GM18498 (cell line): ENCODE measurements around the gene ACD.
A peak's percentile ranks its signal among the peaks of the same experiment; 100 is the strongest.

Source experiments
- ATAC-seq: cut with Tn5 transposase; IDR thresholded peaks from one replicate; pipeline ENCODE4 v1.9.1; 2021; ENCODE audit warnings: mild to moderate bottlenecking, moderate library complexity; ENCODE audit not compliant: unreplicated experiment

The ACD gene

DNA sequence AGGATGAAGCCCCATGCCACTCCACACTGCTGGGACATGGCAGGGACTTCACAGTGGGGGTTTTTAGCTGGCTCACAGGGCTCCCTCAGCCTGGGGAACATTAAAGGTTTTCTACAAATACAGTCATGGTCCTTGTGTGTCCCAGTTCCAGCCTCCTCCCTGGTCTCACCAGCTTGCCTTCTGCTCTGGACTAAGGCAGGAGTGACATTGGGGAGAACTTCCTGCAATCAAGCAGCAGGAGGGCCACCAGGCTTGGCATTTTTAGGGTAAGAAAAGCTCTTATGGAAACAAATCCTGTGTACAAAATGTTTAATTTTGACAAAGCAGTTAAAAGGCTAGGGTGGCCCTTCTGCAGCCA, 2.6 kb upstream of the ACD start:
- ATAC-seq, result no peak

DNA sequence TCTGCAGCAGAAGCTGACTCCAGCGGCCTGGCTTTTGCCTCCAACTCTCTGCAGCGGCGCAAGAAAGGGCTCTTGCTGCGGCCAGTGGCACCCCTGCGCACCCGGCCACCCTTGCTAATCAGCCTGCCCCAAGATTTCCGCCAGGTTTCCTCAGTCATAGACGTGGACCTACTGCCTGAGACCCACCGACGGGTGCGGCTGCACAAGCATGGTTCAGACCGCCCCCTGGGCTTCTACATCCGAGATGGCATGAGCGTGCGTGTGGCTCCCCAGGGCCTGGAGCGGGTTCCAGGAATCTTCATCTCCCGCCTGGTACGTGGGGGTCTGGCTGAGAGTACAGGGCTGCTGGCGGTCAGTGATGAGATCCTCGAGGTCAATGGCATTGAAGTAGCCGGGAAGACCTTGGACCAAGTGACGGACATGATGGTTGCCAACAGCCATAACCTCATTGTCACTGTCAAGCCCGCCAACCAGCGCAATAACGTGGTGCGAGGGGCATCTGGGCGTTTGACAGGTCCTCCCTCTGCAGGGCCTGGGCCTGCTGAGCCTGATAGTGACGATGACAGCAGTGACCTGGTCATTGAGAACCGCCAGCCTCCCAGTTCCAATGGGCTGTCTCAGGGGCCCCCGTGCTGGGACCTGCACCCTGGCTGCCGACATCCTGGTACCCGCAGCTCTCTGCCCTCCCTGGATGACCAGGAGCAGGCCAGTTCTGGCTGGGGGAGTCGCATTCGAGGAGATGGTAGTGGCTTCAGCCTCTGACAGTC, 2.0 kb upstream of the ACD start:
- ATAC-seq, result no peak

DNA sequence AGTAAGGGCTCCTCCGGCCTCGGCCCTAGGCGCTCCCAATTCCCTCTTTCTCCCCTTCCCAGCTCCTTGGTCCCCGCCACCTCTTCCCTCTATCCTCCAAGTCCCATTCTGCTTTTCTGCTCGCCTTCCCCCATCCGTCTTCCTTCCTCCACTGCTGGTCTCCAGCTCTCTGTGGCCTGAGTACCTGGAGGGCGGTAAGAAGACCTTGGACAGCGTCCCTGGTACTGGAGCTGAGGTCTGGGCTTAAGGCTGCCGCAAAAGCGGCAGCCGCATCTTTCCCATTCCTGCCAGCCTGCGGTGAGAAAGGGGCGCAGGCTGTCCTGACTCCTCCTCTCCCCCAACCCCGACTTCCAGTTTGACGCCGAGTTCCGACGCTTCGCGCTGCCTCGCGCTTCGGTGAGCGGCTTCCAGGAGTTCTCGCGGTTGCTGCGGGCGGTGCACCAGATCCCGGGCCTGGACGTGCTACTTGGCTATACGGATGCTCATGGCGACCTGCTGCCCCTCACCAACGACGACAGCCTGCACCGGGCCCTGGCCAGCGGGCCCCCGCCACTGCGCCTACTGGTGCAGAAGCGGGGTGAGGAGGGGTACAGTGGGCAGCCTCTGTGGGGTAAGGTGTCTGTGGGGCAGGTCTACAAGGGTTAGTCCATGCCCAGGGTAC, 1.2 kb upstream of the ACD start:
- ATAC-seq, result no peak

DNA sequence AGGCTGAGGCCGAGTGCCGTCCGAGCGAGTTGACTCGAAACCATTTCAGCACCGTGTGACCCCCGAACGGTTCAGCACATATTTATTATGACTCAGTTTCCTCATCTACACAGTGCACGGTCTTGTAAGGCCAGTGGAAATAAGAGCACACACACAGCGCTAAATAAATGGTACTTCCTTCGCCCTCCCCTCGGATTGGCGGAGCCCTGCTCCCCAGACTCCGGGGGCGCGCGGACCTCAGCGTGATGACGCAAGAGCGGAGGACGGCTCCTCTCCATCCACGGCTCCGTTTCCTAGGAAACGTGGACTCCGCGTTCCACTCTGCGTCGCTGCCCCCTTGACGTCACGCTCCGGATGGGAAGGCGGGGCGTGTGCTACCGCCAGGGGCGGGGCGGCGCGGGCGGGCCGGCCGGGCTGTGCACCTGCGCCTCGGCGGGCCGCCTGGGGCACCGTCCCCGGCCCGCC, 536 bp upstream of the ACD start, which contains the start of gene PARD6A:
TSS of gene PARD6A (plus strand) at position 397 of the 465 bp plus-strand sequence. CDS start 79 bp downstream, outside the sequence.
- peak; percentile 80 for ATAC-seq

DNA sequence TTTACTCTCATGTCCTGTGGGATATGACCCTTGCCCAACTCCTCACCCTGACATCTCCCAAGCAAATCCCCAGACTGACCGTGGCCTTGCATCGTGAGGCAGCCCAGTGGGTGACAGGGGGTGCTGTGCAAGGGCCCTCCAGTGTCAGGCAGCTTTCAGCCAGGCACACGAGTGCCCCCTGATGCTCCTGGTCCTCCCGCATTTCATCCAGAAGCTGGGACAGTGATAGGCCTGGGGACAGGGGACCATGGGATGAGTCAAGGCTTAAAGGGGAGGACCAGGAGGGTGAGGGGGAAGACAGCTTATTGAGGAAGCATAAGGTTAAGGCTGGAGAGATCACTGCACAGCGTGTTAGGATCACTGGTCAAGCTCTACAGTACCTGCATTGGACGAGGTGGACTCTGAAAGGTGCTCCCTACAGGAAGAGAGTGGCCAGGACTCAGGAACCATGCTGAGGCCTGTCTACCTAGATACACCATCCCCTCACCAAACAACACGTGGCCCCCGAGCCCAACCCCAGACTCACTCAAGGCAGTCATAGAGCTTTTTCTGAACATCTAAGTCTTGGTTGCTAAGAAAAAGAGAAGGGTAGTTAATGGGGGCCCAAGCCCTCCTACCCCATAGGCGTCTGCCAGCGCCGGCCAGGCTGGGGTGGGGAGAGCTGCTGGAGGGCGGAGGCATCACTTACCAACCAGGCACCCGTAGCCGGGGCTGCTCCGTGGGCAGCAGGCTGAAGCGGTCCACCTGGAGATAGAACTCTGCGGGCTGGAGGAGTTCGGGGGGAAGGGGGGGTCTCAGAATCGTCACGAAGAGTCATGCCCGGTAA, 998 bp downstream of the ACD start:
- no peak for ATAC-seq

DNA sequence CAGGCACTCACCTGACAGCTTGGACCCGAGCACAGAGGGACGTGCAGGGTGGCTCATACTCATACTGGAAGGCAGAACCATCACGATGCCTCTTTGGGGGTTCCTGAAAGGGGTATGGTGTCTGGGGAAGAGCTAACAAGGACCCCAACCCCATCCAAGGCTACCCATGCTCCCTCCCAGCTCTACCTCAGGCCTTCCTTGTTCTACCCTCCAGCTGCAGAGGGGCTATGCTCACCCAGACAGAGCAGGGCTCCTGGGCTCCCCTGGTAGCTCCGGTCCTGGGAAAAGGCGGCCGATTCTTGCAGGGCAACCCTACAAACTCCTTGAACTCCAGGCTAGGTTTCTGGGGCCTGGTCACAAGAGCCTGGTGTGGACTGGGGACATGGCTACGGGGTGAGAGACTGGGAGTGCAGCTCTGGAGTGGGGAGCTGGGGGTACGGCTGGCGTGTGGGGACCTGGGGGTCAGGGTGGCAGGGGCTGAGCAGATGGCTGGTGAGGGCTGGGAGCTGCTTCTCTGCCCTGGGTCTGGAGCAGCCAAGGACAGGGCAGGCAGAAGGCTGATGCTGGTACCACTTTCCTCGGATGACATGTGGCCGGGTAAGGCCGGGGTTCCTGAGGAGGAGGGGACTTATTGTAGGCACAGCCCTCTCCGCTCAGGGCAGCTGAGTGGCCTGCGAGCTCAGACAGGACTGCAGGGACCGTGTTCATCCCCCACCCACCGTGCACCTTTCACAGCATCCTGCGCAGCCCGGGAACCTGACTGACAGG, 2.1 kb downstream of the ACD start:
- no peak for ATAC-seq

DNA sequence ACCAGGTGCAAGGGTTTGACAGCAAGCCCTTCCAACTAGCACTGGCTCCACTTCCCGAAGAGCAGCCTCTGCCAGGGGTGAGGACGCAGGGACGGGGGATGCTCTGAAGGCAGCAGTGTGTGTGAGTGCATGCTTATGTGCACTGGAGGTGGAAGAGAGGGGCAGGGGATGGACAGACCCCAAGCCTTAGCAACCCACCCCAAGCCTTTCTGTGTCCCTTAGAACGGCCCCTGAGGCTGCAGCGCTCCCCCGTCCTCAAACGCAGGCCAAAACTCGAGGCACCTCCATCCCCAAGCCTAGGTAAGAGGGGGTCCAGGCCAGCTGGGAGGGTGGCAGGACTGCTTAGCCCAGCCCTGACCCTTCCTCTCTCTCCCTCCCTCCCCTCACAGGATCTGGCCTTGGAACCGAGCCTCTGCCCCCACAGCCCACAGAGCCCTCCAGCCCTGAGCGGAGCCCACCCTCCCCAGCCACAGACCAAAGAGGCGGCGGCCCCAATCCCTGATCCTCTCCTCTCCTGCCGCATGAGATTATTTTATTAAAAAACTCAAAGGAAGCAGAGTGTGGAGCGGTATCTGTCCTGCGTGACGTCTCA, 2.9 kb downstream of the ACD start:
- no peak for ATAC-seq

DNA sequence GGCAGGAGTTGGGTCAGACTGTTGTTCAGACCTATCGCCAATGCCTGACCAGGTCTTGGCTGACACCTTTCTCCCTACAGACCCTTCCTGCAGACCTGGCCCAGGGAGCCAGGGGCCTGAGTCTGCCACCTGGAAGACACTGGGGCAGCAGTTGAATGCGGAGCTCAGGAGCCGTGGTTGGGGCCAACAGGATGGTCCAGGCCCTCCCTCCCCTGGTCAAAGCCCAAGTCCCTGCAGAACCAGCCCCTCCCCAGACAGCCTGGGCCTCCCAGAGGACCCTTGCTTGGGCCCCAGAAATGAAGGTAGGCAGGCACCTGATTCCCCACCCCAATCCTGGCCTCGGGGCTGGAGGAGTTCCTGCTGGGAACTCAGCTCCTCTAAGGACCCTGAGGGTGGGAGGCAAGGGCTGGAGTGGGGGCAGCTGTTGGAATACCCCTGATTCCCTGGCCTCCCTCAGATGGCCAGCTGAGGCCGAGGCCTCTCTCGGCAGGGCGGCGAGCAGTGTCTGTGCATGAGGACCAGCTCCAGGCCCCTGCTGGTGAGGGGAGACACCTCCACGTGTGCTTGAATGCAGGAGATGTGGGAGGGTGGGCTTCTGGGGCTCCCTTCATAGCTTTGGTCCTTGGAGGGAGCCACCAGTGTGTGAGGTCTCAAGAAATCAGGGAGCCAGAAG, 3.6 kb downstream of the ACD start:
- no peak for ATAC-seq

DNA sequence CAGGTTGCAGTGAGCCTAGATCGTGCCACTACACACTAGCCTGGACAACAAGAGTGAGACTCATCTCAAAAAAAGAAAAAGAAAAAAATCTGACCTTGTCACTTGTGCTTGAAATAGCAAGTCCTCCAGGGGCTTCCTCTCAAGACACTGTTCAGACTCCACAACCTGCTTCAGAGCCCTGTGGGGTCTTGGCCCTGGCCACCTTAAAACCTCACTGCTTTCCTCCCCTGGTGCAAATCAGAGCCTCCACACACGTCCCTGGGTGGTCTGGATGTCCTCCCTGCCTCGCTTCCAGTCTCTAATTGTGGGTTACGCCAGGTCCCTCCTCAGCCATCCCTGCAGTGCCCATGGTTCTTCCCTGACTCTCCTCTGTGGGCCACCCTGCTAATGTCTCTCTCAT, 4.7 kb downstream of the ACD start:
- ATAC-seq, result no peak

DNA sequence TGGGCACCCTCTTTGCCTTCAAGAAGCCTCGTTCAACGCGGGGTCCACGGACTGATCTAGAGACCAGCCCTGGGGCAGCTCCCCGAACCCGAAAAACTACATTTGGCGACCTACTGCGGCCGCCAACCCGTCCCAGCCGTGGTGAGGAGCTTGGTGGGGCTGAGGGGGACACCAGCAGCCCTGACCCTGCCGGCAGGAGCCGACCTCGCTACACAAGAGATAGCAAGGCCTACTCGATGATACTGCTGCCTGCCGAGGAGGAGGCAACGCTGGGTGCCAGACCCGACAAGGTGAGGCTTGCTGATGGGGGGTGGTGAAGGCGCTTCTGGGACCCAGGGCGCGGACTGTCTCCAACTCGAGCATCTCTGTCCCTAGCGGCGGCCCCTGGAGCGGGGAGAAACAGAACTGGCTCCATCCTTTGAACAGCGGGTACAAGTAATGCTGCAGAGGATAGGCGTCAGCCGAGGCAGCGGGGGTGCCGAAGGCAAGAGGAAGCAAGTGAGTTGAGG, 5.6 kb downstream of the ACD start:
- ATAC-seq, result no peak

DNA sequence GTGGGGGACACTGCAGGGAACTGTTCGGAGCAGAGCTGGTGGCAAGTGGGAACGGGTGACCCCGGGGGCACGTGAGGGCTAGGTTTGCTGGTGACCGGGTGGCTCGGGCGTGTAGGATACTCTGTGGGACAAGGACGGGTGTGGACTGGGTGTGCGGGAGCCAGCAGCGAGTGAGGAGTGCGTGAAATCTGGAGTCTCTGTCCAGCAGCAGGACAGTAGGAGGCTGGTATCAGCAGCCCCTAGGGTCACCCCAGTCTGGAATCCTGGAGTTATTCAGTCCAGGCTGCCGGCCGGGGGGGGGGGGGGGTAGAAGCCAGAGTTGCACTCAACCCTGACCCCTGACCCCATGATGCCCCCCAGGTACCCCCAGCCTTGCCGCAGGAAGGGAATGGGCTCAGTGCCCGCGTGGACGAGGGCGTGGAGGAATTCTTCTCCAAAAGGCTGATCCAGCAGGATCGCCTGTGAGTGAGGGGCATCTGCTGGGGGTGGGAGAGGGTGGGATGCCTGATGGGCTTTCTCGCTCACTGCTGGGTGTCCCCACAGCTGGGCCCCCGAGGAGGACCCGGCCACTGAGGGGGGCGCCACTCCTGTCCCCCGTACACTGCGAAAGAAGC, 6.2 kb downstream of the ACD start:
- ATAC-seq, result no peak

DNA sequence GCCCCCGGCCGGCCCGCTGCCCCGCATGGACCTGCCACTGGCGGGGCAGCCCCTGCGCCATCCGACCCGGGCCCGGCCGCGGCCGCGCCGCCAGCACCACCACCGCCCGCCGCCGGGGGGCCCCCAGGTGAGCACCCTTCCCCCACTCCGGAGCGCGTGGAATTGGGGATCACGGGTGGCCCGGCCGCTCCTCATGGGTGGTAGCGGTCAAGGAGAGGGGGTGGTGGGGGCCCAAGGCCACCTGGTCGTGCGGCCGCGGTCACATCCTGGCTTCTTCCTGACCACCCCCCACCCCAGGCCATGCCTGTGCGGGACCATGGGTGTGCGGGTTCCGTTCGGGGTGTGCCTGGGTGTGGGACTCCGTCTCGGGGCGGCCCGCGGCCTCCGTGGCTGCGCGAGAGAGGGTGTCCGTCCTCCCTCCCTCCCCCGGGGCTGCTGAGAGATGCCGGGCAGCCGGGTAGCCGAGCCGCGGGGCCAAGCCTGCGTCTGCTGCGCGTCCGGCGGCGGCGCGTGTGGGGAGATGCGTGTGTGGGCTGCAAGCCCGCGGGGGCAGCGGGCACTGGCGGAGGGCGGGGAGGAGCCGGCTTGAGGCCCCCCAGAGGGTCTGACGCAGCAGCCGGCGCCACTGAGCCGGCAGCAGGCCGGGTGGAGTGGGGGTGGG, 6.8 kb downstream of the ACD start:
- ATAC-seq, result no peak

DNA sequence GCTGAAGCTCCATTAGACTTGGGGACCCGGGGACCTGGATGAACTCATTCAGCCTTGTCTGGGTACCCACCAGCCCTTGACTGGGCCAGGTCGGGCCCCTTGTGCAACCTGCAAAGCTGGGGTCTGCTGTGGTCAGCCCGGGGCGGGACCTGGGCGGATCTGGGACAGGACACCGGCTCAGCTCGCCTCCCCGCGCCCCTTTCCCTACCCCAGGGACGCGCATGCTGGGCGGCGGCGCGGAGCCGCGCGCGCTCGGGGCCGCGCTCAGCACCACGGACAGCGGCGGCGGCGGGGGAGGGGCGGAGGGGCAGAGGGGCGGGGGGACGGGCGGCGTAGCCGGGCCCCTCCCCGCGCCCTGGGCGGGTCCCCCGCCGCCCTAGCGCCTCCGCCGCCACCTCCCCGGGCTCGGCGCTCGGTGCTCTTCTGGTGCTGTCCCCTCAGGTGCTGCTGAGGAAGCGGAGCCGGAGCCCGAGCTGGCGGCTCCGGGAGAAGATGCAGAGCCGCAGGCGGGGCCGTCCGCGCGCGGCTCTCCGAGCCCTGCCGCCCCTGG, 7.4 kb downstream of the ACD start:
- ATAC-seq, result no peak

DNA sequence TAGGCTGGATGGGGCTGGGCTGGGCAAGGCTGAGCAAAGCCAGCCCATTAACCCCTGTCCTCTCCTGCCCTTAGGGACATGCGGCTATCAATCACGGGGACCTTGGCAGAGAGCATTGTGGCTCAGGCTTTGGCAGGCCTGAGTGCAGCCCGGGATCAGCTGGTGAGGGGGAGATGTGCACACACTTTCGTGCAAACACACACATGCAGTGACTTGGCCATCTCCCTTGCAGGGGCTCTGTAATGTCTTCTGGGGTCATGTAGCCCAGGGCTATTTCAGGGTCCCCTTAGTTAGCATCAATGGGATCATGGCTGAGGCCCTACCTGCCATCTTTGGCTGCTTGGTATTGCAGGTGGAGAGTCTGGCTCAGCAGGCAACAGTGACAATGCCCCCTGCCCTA, 8.2 kb downstream of the ACD start:
- no peak for ATAC-seq

DNA sequence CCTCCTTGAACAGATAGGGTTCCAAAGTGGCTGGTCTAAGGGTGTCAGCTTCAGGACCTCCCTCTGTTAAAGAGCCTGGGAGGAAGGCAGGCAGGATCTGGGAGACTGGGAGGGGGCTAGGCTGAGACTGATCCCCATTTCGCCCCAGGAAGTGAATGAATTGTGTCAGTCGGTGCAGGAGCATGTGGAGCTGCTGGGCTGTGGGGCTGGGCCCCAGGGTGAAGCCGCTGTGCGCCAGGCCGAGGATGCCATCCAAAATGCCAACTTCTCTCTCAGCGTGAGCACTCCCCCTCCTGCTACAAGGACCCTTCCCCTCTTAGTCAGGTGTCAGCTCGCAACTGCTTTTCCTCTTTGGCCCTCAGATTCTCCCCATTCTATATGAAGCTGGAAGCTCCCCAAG, 9.0 kb downstream of the ACD start:
- no peak for ATAC-seq

DNA sequence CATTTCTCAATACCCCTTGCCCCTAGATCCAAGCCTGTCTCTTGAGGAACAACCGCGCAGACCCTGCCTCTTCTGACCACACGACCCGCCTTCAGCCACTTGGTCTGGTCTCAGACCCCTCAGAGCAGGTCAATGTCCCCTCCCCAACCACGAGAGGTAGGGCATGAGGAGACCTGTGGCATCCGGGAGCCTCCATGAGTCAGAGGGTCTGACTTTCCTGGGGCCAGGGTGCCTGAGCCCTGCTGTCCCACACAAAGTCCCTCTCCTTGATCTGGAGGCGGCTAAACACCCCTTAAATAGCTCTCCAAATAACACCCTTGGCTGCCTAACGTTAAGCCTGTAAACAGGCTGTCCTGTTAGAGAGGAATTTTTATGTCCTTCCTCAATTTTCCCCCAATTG, 10.0 kb downstream of the ACD start:
- ATAC-seq, result no peak

DNA sequence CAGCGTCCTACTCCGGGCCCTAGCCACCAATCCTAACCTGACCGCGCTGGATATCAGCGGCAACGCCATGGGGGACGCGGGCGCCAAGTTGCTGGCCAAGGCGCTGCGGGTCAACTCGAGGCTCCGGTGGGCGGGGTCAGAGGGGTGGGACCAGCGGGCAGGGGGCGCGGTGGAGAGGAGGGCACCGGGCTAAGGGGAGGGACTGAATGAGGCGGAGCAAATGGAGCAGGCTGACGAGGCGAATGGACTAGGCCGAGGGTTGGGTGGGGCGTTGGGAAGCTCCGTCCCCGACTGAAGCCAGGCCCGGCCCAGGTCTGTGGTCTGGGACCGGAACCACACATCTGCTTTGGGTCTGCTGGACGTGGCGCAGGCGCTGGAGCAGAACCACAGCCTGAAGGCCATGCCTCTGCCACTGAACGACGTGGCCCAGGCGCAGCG, 10.5 kb downstream of the ACD start:
- no peak for ATAC-seq

DNA sequence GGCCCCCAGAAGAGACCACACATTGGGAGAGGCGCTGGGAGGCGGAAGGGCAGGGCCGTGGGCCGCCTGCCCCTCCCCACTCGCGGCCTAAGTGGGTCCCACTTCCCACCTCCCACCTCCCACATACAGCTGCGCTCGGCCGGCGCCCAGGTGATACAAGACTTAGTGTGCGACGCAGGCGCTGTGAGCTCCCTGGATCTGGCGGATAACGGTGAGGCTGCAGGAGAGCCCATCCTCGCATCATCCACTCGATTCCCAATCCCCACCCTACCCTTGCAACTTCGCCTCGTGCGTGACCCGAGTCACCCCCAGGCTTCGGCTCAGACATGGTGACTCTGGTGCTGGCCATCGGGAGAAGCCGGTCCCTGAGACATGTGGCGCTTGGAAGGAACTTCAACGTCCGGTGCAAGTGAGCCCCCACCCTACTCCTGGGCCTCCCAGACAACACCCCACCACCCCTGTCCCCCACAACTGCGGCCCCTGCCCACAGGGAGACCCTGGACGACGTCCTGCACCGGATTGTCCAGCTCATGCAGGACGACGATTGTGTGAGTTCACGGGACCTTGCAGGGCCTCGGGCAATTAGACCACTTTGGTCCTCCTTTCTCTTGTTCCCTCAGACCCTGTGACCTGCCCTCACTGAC, 11.2 kb downstream of the ACD start:
- ATAC-seq, result no peak
